Type B pancreatic cell (in vitro differentiated cells): ENCODE results near the gene MPLKIP. TPM values are rescaled to one million over a fixed set of nuclear protein-coding genes. Genes with fewer than 3 reads are reported as not detected.
"Not testable (repeated sequence)": the region's sequence is repeated elsewhere in the genome, so short reads cannot be mapped to it uniquely, and the experiment has no call there.

ENCODE experiments used
- DNase-seq: peaks from one replicate; pipeline ENCODE4 v3.0.0; 2021; ENCODE audit warnings: mixed read lengths; ENCODE audit not compliant: unreplicated experiment; ENCODE audit errors: extremely low spot score
- H3K27ac Mint-ChIP-seq: 2 replicates; pipeline ENCODE4 v1.8.0; 2021; ENCODE audit warnings: mild to moderate bottlenecking, mixed read lengths
- H3K27me3 Mint-ChIP-seq: 2 replicates; pipeline ENCODE4 v1.8.0; 2021; ENCODE audit warnings: mixed read lengths
- H3K36me3 Mint-ChIP-seq: 2 replicates; pipeline ENCODE4 v1.8.0; 2021; ENCODE audit warnings: mixed read lengths
- H3K4me1 Mint-ChIP-seq: one replicate; pipeline ENCODE4 v1.8.0; 2021; ENCODE audit warnings: mixed read lengths; ENCODE audit not compliant: unreplicated experiment
- H3K4me3 Mint-ChIP-seq: 2 replicates; pipeline ENCODE4 v1.8.0; 2021; ENCODE audit warnings: mild to moderate bottlenecking, mixed read lengths
- H3K9me3 Mint-ChIP-seq: 2 replicates; pipeline ENCODE4 v1.8.0; 2021; ENCODE audit warnings: mixed read lengths
- total RNA-seq: library from RNA; stranded (reverse); gene quantifications from 2 replicates; pipeline ENCODE4 v1.2.1, GENCODE V29; 2021; ENCODE audit warnings: low replicate concordance
- TF ChIP-seq, protein P1 (sequence below): fragments of 200-600 bp; sonication (generic); conservative IDR thresholded peaks from 2 replicates; pipeline ENCODE4 v1.5.0; 2021; ENCODE audit warnings: antibody characterized with exemption, mild to moderate bottlenecking

Gene MPLKIP
- total RNA-seq, 1 donor from 2014 or later, result 43.9 TPM

DNA sequence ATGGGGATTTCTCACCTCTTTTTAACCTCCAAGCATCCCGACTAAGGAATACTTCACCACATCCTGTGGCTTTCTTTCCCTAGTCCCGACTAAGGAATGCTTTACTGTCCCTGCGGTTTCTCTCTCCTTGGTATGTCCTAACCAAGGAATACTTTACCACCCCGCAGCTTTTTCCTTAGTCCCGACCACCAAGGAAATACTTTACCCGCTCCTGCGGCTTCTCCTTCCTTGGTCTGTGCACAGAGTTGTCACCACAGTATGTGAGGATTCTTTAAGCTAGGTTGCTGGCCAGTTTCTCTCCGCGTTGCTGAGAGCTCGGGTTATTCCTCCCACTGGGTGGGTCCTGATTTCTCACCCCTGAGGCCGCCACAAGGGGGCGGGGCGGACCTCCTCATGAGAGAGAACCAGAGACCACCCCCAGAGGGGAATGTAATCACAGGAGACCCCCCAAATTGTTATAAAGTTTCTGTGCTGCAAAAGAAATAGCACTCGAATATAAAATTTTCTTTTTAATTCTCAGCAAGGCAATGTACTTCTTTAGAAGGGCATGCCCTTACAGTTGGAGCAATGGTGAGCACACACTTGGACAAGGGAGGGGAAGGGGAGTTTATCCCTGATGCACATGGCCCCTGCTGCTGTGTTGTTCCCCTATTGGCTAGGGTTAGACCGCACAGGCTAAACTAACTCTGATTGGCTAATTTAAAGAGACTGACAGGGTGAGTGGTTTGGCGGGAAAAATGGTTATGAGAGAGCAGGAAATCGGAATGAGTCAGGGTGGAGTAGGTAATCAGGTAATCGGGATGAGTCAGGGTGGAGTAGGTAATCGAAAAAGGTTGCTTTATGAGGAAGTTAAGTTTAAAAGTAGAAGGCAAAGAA lies 13.2 kb upstream of the MPLKIP start:
- Mint-ChIP-seq H3K27ac (no peak overlapping the region), H3K4me1 (no peaks in the 10 kb centered on the region), H3K27me3 (no peaks in the 10 kb centered on the region), H3K4me3 (no peak overlapping the region), H3K9me3 (peaks cover 4% of the 10 kb centered on the region), H3K36me3 (no peaks in the 10 kb centered on the region)
- DNase-seq, result no peak
- TF ChIP-seq, protein P1, sequence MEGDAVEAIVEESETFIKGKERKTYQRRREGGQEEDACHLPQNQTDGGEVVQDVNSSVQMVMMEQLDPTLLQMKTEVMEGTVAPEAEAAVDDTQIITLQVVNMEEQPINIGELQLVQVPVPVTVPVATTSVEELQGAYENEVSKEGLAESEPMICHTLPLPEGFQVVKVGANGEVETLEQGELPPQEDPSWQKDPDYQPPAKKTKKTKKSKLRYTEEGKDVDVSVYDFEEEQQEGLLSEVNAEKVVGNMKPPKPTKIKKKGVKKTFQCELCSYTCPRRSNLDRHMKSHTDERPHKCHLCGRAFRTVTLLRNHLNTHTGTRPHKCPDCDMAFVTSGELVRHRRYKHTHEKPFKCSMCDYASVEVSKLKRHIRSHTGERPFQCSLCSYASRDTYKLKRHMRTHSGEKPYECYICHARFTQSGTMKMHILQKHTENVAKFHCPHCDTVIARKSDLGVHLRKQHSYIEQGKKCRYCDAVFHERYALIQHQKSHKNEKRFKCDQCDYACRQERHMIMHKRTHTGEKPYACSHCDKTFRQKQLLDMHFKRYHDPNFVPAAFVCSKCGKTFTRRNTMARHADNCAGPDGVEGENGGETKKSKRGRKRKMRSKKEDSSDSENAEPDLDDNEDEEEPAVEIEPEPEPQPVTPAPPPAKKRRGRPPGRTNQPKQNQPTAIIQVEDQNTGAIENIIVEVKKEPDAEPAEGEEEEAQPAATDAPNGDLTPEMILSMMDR, result no peak

DNA sequence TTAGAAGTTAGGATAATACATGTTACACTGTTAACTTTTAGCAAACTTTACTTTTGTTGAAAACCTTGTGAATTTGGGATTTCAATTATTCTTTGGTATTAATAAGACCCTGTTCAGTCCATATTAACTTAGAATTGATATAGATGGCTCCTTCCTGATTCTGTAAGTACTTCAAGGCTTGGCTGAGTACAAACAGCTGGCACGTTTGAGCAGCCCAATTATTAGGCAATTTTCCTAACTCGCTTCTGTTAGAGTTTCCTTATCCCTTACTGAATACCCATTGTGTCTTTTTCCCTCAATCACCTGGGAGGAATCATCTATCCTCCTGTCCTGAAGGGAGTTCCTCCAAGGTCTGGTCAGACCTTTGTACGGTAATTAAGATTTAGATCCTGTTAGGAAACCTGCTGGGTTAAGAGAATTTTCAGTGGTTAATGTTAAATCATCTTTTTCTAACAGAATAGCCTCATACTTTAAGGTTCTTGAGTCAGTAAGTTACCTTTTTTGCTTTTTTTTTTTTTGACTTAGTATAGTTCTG lies 11.2 kb upstream of the MPLKIP start:
- not testable (repeated sequence) for H3K9me3 Mint-ChIP-seq, H3K36me3 Mint-ChIP-seq, H3K4me1 Mint-ChIP-seq, DNase-seq, H3K27me3 Mint-ChIP-seq, H3K27ac Mint-ChIP-seq, H3K4me3 Mint-ChIP-seq

DNA sequence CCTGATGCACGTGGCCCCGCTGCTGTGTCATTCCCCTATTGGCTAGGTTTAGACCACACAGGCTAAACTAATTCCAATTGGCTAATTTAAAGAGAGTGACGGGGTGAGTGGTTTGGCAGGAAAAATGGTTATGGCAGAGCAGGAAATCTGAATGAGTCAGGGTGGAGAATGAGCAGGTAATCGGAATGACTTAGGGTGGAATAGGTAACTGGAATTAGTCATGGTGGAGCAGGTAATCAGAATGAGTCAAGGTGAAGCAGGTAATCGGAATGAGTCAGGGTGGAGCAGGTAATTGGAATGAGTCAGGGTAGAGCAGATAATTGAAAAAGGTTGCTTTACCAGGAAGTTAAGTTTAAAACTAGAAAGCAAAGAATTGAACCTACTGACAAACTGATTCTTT lies 7.5 kb upstream of the MPLKIP start:
- not testable (repeated sequence) for DNase-seq, H3K27ac Mint-ChIP-seq, H3K9me3 Mint-ChIP-seq, H3K36me3 Mint-ChIP-seq, H3K27me3 Mint-ChIP-seq, H3K4me1 Mint-ChIP-seq, H3K4me3 Mint-ChIP-seq

DNA sequence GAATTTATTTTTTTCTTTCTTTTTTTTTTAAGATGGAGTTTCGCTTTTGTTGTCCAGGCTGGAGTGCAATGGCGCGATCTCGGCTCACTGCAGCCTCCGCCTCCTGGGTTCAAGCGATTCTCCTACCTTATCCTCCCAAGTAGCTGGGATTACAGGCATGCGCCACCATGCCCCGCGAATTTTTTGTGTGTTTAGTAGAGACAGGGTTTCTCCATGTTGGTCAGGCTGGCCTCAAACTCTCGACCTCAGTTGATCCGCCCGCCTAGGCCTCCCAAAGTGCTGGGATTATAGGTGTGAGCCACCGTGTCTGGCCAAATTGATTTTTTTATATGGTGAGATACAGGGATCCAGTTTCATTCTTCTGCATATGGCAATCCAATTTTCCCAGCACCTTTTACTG lies 5.5 kb upstream of the MPLKIP start:
- not testable (repeated sequence) for H3K4me1 Mint-ChIP-seq, H3K36me3 Mint-ChIP-seq, H3K27ac Mint-ChIP-seq, H3K4me3 Mint-ChIP-seq, H3K27me3 Mint-ChIP-seq, DNase-seq, H3K9me3 Mint-ChIP-seq

DNA sequence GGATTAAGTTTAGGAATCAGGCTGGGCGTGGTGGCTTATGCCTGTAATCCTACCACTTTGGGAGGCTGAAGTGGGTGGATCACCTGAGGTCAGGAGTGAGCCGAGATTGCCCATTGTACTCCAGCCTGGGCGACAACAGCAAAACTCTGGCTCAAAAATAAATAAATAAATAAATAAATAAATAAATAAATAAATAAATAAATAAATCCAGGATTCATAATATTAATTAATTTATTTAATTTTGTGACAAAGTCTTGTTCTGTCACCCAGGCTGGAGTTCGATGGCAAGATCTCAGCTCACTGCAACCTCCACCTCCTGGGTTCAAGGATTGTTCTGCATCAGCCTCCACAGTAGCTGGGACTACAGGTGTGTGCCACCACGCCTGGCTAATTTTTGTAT lies 4.6 kb upstream of the MPLKIP start:
- H3K9me3 Mint-ChIP-seq, result no peaks in the 10 kb centered on the region
- no peaks in the 10 kb centered on the region for H3K27me3 Mint-ChIP-seq
- no peak for DNase-seq
- TF ChIP-seq, protein P1, result no peak
- H3K4me1 Mint-ChIP-seq, result no peaks in the 10 kb centered on the region
- no peak overlapping the region for H3K27ac Mint-ChIP-seq
- H3K36me3 Mint-ChIP-seq, result no peaks in the 10 kb centered on the region
- no peak overlapping the region for H3K4me3 Mint-ChIP-seq

DNA sequence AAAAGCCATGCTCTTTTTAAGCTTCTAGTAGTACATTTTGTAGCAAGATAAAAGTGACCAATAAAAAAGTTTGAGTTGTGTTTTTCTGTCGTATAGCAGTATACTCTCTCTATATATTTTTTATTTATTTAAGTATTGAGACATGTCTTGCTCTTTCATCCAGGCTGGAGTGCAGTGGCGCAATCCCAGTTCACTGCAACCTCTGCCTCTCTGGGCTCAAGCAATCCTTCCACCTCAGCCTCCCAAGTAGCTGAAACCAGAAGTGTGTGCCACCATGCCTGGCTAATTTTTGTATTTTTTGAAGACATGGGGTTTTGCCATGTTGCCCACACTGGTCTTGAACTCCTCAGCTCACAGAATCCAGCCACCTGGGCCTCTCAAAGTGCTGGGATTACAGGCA lies 3.1 kb upstream of the MPLKIP start:
- Mint-ChIP-seq H3K4me1 (peaks cover 4% of the 10 kb centered on the region), H3K27ac (no peak overlapping the region), H3K27me3 (no peaks in the 10 kb centered on the region), H3K36me3 (peaks cover 3% of the 10 kb centered on the region), H3K9me3 (no peaks in the 10 kb centered on the region), H3K4me3 (no peak overlapping the region)
- DNase-seq, result no peak
- TF ChIP-seq, protein P1, result no peak

DNA sequence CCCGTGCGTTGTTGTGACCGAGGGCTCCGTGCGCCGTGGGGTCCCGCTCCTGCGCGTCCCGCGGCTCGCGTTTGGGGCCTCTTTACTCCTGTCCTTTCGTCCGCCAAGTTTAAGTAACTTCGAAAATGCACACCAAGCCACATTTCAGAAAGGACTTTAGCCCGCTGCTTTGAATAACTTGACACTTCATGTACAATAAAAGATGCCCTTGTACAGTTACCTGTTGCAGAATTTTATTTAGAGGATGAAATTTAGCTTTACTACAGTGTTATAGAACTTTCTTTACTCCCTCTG lies 842 bp upstream of the MPLKIP start:
- Mint-ChIP-seq H3K4me3 (peak overlapping the region; percentile 92), H3K4me1 (peaks cover 12% of the 10 kb centered on the region), H3K36me3 (peaks cover 7% of the 10 kb centered on the region), H3K27ac (peak overlapping the region; percentile 77), H3K9me3 (no peaks in the 10 kb centered on the region), H3K27me3 (no peaks in the 10 kb centered on the region)
- TF ChIP-seq, protein P1, result no peak
- no peak for DNase-seq
